ENCODE data around the gene SLC9A7. TPM values are rescaled to one million over a fixed set of nuclear protein-coding genes. Genes with fewer than 3 reads are reported as not detected.

The SLC9A7 gene
- total RNA-seq, 1 donor from 2014 or later = 3.5 TPM

DNA sequence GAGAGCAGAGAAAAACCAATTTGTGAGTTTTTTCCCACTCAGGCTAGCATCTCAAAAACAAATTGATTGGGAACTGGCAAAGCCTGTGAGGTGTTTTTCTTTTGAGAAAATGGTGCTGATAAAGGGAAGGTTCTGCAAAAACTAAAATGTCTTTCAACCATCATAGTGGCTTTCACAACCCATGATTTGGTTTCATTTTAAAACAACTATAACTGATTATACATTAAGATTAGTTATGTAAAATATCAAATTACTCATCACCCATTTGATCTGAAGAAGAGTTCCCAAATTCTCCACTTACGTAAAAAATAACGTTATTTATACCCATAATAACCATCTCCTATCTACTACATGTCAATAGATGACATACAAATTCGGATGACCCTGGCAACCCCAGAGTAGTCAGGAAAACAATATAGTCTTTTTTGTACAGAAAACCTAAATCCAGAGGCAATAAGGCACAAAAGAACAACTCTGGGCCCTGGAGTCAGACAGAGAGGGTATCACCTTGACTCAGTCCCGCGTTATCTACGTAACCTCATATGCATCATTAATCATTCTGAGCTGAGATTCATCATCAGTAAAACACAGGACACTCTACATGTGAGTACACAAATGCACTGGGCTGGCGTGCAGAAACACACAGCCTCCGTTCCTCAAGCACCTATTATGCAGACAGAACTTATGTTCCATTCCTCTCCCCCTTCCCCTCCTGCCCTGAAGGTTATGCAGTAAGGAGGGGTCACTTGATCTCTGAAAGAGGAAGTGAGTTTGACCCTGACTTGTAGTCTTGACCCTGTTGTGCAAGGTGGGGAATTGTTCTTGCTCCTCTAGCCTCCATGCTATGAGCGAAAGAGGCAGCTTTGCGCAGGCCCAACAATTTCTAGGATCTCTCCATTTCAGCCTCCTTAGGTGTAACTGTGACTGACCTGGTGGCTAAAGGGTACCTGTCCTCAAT, 82.2 kb downstream of the SLC9A7 start:
- Histone ChIP-seq H4K20me1 (ENCODE audit: low read depth) (no peaks in the 10 kb centered on the region), H3K4me1 (no peaks in the 10 kb centered on the region), H3K4me2 (no peak overlapping the region), H3K79me2 (ENCODE audit: low read depth) (no peaks in the 10 kb centered on the region), H3K27ac (no peak overlapping the region), H3K36me3 (no peaks in the 10 kb centered on the region), H3K4me3 (no peak overlapping the region), H3K27me3 (no peaks in the 10 kb centered on the region), H3F3A (ENCODE audit: low read depth) (no peaks in the 10 kb centered on the region), H3K9ac (no peak overlapping the region), H2AFZ (replicated peaks) (no peak overlapping the region), H3K9me3 (ENCODE audit: low read depth) (no peaks in the 10 kb centered on the region)
- Mint-ChIP-seq H3K4me3 (no peak overlapping the region), H3K9me3 (peaks cover 2% of the 10 kb centered on the region), H3K27me3 (ENCODE audit: insufficient read depth, low read depth) (no peaks in the 10 kb centered on the region), H3K36me3 (no peaks in the 10 kb centered on the region), H3K4me1 (no peaks in the 10 kb centered on the region), H3K27ac (no peak overlapping the region)
- DNase-seq (ENCODE audit: low spot score) = no peak
- TF ChIP-seq EZH2 (IDR thresholded peaks at IDR 0.05) (no peak), EZH2phosphoT487 (IDR thresholded peaks at IDR 0.05) (no peak)
- TF ChIP-seq, protein P1, sequence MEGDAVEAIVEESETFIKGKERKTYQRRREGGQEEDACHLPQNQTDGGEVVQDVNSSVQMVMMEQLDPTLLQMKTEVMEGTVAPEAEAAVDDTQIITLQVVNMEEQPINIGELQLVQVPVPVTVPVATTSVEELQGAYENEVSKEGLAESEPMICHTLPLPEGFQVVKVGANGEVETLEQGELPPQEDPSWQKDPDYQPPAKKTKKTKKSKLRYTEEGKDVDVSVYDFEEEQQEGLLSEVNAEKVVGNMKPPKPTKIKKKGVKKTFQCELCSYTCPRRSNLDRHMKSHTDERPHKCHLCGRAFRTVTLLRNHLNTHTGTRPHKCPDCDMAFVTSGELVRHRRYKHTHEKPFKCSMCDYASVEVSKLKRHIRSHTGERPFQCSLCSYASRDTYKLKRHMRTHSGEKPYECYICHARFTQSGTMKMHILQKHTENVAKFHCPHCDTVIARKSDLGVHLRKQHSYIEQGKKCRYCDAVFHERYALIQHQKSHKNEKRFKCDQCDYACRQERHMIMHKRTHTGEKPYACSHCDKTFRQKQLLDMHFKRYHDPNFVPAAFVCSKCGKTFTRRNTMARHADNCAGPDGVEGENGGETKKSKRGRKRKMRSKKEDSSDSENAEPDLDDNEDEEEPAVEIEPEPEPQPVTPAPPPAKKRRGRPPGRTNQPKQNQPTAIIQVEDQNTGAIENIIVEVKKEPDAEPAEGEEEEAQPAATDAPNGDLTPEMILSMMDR (IDR thresholded peaks at IDR 0.05) = no peak

DNA sequence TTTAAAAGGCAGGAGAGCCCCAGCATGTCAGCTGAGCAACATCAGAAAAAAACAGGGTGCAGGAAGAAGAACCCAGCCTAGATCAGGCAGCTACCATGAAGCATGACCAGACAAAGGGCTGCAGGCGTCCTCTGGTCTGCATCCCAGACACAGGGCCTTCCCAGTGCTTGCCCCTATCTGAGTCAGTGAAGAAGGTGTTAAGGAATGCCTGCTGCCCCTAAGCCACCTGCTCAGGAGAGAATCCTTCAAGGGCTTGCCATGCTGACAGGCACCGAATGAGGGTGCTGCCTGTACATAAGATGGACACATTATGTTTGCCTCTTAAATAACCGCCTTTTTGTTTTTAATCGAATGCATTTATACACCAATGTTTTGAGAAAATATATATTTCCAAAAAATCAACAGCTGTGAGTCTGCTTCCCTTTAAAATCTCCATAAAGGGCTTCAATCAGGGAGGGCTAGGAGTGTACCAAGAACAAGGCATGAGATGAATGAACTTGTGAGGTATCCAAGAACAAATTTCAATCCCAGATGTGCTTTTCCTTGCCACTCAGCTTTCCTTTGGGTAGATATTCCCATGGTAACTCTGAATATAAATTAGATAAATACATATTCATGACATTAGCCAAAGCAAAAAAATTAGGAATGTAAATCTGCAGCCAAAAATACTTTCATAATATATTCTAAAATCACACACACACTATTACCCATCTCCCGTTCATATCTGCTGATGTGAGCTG, 85.1 kb downstream of the SLC9A7 start:
- Histone ChIP-seq H3K9ac (no peak overlapping the region), H3K79me2 (ENCODE audit: low read depth) (no peaks in the 10 kb centered on the region), H3K9me3 (ENCODE audit: low read depth) (no peaks in the 10 kb centered on the region), H3K27ac (no peak overlapping the region), H3K4me3 (no peak overlapping the region), H4K20me1 (ENCODE audit: low read depth) (no peaks in the 10 kb centered on the region), H3K4me1 (no peaks in the 10 kb centered on the region), H2AFZ (replicated peaks) (no peak overlapping the region), H3K36me3 (no peaks in the 10 kb centered on the region), H3K4me2 (no peak overlapping the region), H3K27me3 (no peaks in the 10 kb centered on the region), H3F3A (ENCODE audit: low read depth) (no peaks in the 10 kb centered on the region)
- TF ChIP-seq, protein P1 (IDR thresholded peaks at IDR 0.05) = no peak
- TF ChIP-seq EZH2 (IDR thresholded peaks at IDR 0.05) (no peak), EZH2phosphoT487 (IDR thresholded peaks at IDR 0.05) (no peak)
- no peak overlapping the region for H3K4me3 Mint-ChIP-seq
- H3K27me3 Mint-ChIP-seq (ENCODE audit: insufficient read depth, low read depth) = no peaks in the 10 kb centered on the region
- H3K9me3 Mint-ChIP-seq = peaks cover 1% of the 10 kb centered on the region
- H3K27ac Mint-ChIP-seq = no peak overlapping the region
- no peaks in the 10 kb centered on the region for H3K36me3 Mint-ChIP-seq
- no peaks in the 10 kb centered on the region for H3K4me1 Mint-ChIP-seq
- DNase-seq (ENCODE audit: low spot score) = no peak

GRCh38 chrX:46670316-46670715, 88.6 kb downstream of the SLC9A7 start:
- Mint-ChIP-seq H3K36me3 (no peaks in the 10 kb centered on the region), H3K4me1 (no peaks in the 10 kb centered on the region), H3K9me3 (peaks cover 2% of the 10 kb centered on the region), H3K4me3 (no peak overlapping the region), H3K27me3 (ENCODE audit: insufficient read depth, low read depth) (no peaks in the 10 kb centered on the region), H3K27ac (no peak overlapping the region)
- H4K20me1 ChIP-seq (ENCODE audit: low read depth) = no peaks in the 10 kb centered on the region
- no peak overlapping the region for H3K4me3 ChIP-seq
- H3K36me3 ChIP-seq = no peaks in the 10 kb centered on the region
- no peak overlapping the region for H3K27ac ChIP-seq
- H3K9me3 ChIP-seq (ENCODE audit: low read depth) = no peaks in the 10 kb centered on the region
- no peak overlapping the region for H2AFZ ChIP-seq (replicated peaks)
- H3K9ac ChIP-seq = no peak overlapping the region
- no peak for TF ChIP-seq EZH2 (IDR thresholded peaks at IDR 0.05)
- TF ChIP-seq, protein P1 (IDR thresholded peaks at IDR 0.05) = no peak
- no peak for TF ChIP-seq EZH2phosphoT487 (IDR thresholded peaks at IDR 0.05)
- no peaks in the 10 kb centered on the region for H3K27me3 ChIP-seq
- no peak overlapping the region for H3K4me2 ChIP-seq
- no peaks in the 10 kb centered on the region for H3K4me1 ChIP-seq
- no peaks in the 10 kb centered on the region for H3F3A ChIP-seq (ENCODE audit: low read depth)
- no peaks in the 10 kb centered on the region for H3K79me2 ChIP-seq (ENCODE audit: low read depth)
- no peak for DNase-seq (ENCODE audit: low spot score)

All from neural progenitor cell (in vitro differentiated cells).